Measurements from ENCODE around the gene GPR137C. TPM values are rescaled to one million over a fixed set of nuclear protein-coding genes. Genes with fewer than 3 reads are reported as not detected.

The GPR137C gene
- total RNA-seq, 1 donor: 1.7 TPM

- no peak overlapping the region for H3K4me3 ChIP-seq (ENCODE audit: low read depth, low read length)
- no peak for TF ChIP-seq CTCF (IDR thresholded peaks at IDR 0.05; ENCODE audit: insufficient read depth, low read length)
- no peak for DNase-seq (ENCODE audit: low read depth)
These were observed 107.7 kb downstream of the GPR137C start for GRCh38 chr14:52660325-52660724.

- H3K4me3 ChIP-seq (ENCODE audit: low read depth, low read length): no peak overlapping the region
- no peak for TF ChIP-seq CTCF (IDR thresholded peaks at IDR 0.05; ENCODE audit: insufficient read depth, low read length)
- no peak for DNase-seq (ENCODE audit: low read depth)
These were observed 108.2 kb downstream of the GPR137C start for GRCh38 chr14:52660832-52661231.

- DNase-seq (ENCODE audit: low read depth): no peak
- no peak for TF ChIP-seq CTCF (IDR thresholded peaks at IDR 0.05; ENCODE audit: insufficient read depth, low read length)
- H3K4me3 ChIP-seq (ENCODE audit: low read depth, low read length): no peak overlapping the region
These were observed 108.7 kb downstream of the GPR137C start for GRCh38 chr14:52661314-52661713.

GRCh38 chr14:52663850-52664249 is 111.2 kb downstream of the GPR137C start:
- no peak for TF ChIP-seq CTCF (IDR thresholded peaks at IDR 0.05; ENCODE audit: insufficient read depth, low read length)
- DNase-seq (ENCODE audit: low read depth): no peak
- H3K4me3 ChIP-seq (ENCODE audit: low read depth, low read length): no peak overlapping the region

- peak; percentile 41 for TF ChIP-seq CTCF (IDR thresholded peaks at IDR 0.05; ENCODE audit: insufficient read depth, low read length)
- DNase-seq (ENCODE audit: low read depth): no peak
- H3K4me3 ChIP-seq (ENCODE audit: low read depth, low read length): no peak overlapping the region
These were observed 126.0 kb downstream of the GPR137C start for GRCh38 chr14:52678591-52678990.

GRCh38 chr14:52683985-52684520 is 131.4 kb downstream of the GPR137C start:
- no peak overlapping the region for H3K4me3 ChIP-seq (ENCODE audit: low read depth, low read length)
- no peak for DNase-seq (ENCODE audit: low read depth)
- no peak for TF ChIP-seq CTCF (IDR thresholded peaks at IDR 0.05; ENCODE audit: insufficient read depth, low read length)

GRCh38 chr14:52686176-52686575 is 133.5 kb downstream of the GPR137C start:
- no peak overlapping the region for H3K4me3 ChIP-seq (ENCODE audit: low read depth, low read length)
- DNase-seq (ENCODE audit: low read depth): no peak
- no peak for TF ChIP-seq CTCF (IDR thresholded peaks at IDR 0.05; ENCODE audit: insufficient read depth, low read length)

Data from fibroblast of the aortic adventitia (primary cell).